HG03565 (cell line): ENCODE measurements around the gene MYLK.

Source experiments
- ATAC-seq: cut with Tn5 transposase; IDR thresholded peaks from one replicate; pipeline ENCODE4 v1.9.1; 2021; ENCODE audit warnings: mild to moderate bottlenecking, moderate library complexity; ENCODE audit not compliant: unreplicated experiment

The MYLK gene

GRCh38 chr3:123683505-123684154, 200.5 kb downstream of the MYLK start:
- no peak for ATAC-seq

- ATAC-seq = no peak
Measured at GRCh38 chr3:123682781-123683504, 201.2 kb downstream of the MYLK start.

DNA sequence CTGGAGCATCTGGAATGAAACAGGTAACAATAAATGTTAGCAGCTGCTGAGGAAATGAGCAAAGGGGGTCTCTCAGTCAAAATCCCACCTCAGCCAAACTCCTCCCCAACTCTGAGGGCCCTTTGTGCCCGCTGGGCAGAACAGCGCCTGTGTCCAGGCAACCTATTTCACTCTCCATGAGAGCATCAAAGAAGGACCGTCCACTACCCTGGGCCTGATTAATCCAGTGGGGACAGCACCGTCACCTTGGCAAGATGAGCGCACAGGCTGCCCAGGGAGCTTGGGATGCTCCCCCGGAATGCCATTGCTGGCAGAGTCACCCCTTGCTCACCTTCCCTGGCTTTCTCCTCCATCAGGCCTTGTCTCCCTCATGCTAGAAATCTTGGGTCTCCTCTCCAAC, 201.8 kb downstream of the MYLK start:
- no peak for ATAC-seq

DNA sequence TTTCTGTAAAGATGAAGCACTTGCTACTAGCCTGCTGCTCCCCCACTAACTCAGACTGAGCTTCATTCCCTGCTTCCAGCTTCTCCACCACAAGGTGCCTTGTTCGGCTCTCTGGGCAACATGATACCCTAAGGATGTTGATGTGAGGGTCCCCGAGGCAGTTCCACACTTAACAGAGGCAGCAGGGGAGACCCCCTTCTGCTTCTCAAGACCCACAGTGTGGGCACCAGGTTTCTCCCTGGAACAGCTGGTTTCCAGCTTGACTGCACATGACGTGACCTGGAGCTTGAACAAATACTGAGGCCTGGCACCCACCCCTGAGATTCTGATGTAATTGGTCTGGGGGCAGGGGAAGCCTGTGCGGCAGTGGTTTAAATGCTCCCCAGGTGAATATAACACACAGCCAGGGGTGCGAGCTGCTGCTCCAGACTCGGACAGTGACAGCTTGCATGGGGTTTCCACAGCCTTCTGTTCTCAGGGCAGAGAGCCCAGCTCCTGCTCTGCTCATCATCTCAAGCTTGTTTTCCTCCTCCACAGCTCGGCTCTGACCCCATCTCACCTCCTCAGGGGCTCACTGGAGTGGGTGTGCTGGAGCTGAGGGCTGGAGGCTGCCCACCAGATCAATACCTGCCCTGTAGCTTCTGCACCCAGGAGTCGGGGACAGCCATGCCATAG, 204.3 kb downstream of the MYLK start:
- ATAC-seq = no peak

- no peak for ATAC-seq
Measured at GRCh38 chr3:123678108-123678511, 206.0 kb downstream of the MYLK start.

DNA sequence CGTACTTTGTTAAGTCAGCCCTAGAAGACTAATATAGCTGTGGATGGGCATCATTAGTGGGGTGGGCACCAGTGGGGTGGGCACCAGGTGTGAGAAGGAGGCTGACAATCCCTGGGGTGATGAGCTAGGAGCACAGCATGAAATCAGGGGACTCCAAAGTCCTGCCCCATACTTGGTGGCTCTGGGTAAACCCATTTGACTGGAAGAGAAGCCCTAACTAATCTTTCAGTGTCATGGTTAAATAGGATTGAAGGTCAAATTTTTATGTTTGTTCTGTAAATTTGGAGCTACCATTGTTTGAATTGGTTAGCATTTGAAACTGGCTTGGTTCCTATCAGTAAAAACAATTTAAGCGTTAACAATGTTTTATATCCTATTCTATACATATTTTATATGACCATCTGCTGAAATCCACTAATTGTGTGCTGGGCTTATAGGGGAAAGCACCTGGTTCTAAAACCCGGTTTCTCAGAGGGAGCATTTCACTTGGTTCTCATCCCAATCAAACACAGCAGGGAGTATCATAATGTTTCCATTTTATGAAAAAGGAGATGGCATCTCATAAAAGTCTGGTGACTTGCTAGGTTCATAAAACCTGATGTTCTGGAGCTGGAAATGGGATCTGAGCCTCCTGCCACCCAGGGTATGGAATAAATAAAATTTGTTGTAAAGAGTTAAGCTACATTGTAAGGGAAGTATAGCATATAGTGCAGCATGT, 211.5 kb downstream of the MYLK start:
- no peak for ATAC-seq

DNA sequence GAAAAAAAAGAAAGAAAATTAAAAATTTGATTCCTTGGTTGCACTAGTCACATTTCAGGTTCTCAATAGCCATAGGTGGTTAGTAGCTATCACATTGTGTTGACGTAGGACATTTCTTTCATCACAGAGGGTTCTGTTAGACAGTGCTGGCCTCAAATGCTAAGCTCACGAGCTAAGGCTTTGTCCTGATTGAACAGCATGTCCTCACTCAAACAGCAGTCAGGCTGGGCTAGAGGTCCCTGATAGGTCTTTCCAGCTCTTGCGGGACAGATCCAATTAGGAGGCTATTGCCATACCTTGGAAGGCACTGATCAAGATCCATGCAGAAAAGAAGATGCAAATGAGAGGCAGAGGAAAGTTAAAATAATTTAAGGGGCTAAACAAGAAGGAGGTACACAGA, 213.4 kb downstream of the MYLK start:
- ATAC-seq = no peak

- ATAC-seq = no peak
Measured at GRCh38 chr3:123668906-123669305, 215.2 kb downstream of the MYLK start.

DNA sequence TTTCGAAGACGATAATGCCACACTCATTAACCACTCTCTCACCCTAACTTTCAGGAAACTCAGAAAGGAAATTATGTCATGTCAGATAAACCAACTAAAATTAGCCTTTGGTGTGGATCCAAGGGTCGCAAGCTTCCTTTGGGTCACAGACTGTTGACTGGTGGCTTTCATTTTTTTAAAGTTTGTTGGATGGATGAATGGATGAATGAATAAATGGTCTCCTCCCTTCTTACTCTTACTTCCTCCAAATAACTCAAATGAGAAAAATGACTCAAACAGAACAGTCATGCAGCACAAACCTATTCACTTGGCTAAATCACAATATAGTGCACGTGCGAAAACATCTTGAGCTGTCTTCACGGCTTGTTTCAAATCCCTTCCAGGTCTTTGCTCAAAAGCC, 216.3 kb downstream of the MYLK start:
- ATAC-seq = no peak

DNA sequence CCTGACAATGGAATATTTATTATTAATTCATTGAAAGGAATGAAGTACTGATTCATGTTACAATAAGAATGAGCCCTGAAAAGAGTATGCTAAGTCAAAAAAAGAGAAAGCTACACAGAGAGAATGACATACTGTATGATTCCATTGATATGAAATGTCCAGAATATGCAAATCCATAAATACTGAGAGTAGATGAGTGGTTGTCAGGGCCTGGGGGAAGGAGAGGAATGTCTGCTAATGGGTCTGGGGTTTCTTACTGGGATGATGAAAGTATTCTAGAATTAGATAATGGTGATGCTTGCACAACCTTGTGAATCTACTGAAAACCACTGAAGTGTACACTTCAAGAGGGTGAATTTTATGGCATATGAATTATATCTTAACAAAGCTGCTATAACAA, 219.4 kb downstream of the MYLK start:
- ATAC-seq = no peak

GRCh38 chr3:123663977-123664376, 220.2 kb downstream of the MYLK start:
- no peak for ATAC-seq

- ATAC-seq = no peak
Measured at GRCh38 chr3:123661973-123662372, 222.2 kb downstream of the MYLK start.

DNA sequence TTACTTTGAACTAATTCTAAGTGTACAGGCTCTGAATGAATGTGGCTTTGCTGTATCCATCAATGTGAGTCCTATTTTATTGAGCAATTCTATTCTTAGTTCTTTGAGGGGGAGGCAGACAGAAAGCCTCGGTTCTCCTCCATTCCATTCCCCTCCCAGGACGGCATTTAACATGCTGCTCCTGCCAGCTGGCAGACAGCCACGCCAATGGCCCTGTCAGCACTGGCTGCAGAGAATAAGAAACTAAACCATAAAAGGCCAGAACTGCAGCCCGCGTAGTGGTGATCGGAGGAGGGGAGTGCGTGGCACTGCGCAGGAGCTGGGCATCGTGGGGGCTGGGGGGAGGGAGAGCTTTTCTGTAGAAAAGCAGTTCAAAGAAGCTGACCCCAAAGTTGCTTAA, 223.2 kb downstream of the MYLK start:
- ATAC-seq = no peak

DNA sequence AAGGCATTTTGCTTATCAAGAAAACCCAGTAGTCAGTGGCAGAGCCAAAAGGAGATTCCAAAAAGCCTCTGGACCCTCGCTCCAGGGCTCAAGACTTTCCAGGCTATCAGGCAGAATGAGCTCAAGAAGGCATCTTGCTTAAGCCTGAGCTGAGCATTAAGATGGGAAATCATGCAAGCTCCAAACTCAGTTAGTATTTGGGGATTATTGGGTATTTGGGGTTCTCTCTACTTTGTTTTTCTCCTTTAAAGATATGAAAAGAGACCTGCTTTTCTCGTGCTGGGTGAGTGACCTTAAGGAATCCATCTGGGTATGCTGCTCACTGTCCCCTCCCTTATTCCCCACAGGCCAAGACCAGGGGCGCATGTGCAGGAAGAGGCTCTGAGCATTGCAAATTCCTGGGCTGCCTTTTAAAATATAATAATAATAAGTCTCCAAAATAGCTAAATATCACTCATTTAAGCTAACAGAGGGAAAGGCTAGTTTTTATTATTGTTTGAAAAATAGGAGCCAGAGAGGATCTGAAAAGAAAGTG, 223.9 kb downstream of the MYLK start:
- no peak for ATAC-seq

- ATAC-seq = no peak
Measured at GRCh38 chr3:123658852-123659206, 225.3 kb downstream of the MYLK start.

- no peak for ATAC-seq
Measured at GRCh38 chr3:123658118-123658851, 225.8 kb downstream of the MYLK start.

DNA sequence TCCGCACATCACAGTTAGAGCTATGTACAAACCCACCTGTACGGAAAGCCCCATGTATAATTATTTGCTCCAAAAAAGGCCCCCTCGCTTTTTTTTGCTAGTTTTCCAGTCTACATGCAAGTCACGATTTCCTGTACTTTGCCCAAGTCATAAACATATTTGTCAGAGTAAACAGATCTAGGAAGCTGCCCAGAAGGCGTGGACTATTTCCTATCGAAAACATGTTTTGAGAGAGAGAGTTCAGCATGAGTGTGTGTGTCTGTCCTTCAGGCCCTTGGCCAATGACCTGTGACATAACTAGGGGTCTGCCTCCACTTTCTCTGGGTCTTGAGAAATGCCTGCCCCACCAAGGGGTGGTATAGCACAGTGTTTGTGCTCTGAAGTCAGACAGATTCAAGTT, 226.6 kb downstream of the MYLK start:
- no peak for ATAC-seq

GRCh38 chr3:123657111-123657510, 227.0 kb downstream of the MYLK start:
- ATAC-seq = no peak

GRCh38 chr3:123656691-123657090, 227.4 kb downstream of the MYLK start:
- ATAC-seq = no peak

- no peak for ATAC-seq
Measured at GRCh38 chr3:123656274-123656673, 227.9 kb downstream of the MYLK start.

- ATAC-seq = no peak
Measured at GRCh38 chr3:123655400-123655799, 228.7 kb downstream of the MYLK start.
